ENCODE results near the gene GPR37.

Gene GPR37

GRCh38 chr7:124773339-124773738, 7.7 kb upstream of the GPR37 start:
- H3K9ac ChIP-seq (ENCODE audit: low read length): no peak overlapping the region
- H2BK120ac ChIP-seq (ENCODE audit: low read depth, low read length): no peak overlapping the region
- H3K4ac ChIP-seq (ENCODE audit: low read depth in 1 of 2, low read length in 2 of 2): no peak overlapping the region
- H3K18ac ChIP-seq (ENCODE audit: low read depth in 1 of 2, low read length in 2 of 2): no peak overlapping the region
- no peak overlapping the region for H2BK12ac ChIP-seq (ENCODE audit: low read length in 2 of 2)
- no peak overlapping the region for H4K91ac ChIP-seq (ENCODE audit: low read length)
- H3K4me2 ChIP-seq (ENCODE audit: low read length, poor library complexity, severe bottlenecking): no peak overlapping the region
- H3K79me1 ChIP-seq (replicated peaks; ENCODE audit: low read length, poor library complexity, severe bottlenecking): no peaks in the 10 kb centered on the region
- no peaks in the 10 kb centered on the region for H3K9me3 ChIP-seq (ENCODE audit: control insufficient read depth, low read length)
- no peaks in the 10 kb centered on the region for H3K36me3 ChIP-seq (ENCODE audit: control insufficient read depth in 1 of 2, insufficient read depth in 2 of 2, low read depth in 1 of 2, low read length in 2 of 2)
- H3K14ac ChIP-seq (ENCODE audit: low read length in 2 of 2): no peak overlapping the region
- H2AFZ ChIP-seq (ENCODE audit: low read depth, low read length): no peak overlapping the region
- H2BK5ac ChIP-seq (ENCODE audit: low read depth, low read length, poor library complexity, severe bottlenecking): no peak overlapping the region
- H3K4me1 ChIP-seq (ENCODE audit: control insufficient read depth, insufficient read depth, low read depth, low read length): peaks cover 2% of the 10 kb centered on the region
- H3K27ac ChIP-seq (ENCODE audit: low read length, poor library complexity, severe bottlenecking): no peak overlapping the region
- DNase-seq: no peak
- H4K8ac ChIP-seq (ENCODE audit: low read length): no peak overlapping the region
- no peaks in the 10 kb centered on the region for H3K27me3 ChIP-seq (ENCODE audit: control insufficient read depth in 1 of 2, insufficient read depth in 1 of 2, low read length in 2 of 2)
- H3K4me3 ChIP-seq (ENCODE audit: insufficient read depth in 1 of 2, low read depth in 1 of 2, low read length in 2 of 2): no peak overlapping the region
- H3K23ac ChIP-seq (ENCODE audit: low read length in 2 of 2): no peak overlapping the region
- no peak overlapping the region for H2BK15ac ChIP-seq (ENCODE audit: low read depth, poor library complexity, severe bottlenecking)
- 91% methylated on average over 3 of the region's 3 CpGs for WGBS
- no peak overlapping the region for H2AK5ac ChIP-seq (ENCODE audit: low read length, severe bottlenecking)

GRCh38 chr7:124769136-124769535, 3.5 kb upstream of the GPR37 start:
- DNase-seq: no peak
- Histone ChIP-seq H3K79me1 (replicated peaks; ENCODE audit: low read length, poor library complexity, severe bottlenecking) (peaks cover 5% of the 10 kb centered on the region), H2BK12ac (ENCODE audit: low read length in 2 of 2) (no peak overlapping the region), H3K36me3 (ENCODE audit: control insufficient read depth in 1 of 2, insufficient read depth in 2 of 2, low read depth in 1 of 2, low read length in 2 of 2) (no peaks in the 10 kb centered on the region), H3K27ac (ENCODE audit: low read length, poor library complexity, severe bottlenecking) (no peak overlapping the region), H3K18ac (ENCODE audit: low read depth in 1 of 2, low read length in 2 of 2) (no peak overlapping the region), H3K4ac (ENCODE audit: low read depth in 1 of 2, low read length in 2 of 2) (no peak overlapping the region), H3K27me3 (ENCODE audit: control insufficient read depth in 1 of 2, insufficient read depth in 1 of 2, low read length in 2 of 2) (peaks cover 0 to 21% of the 10 kb centered on the region in 2 experiments), H3K4me3 (ENCODE audit: insufficient read depth in 1 of 2, low read depth in 1 of 2, low read length in 2 of 2) (no peak overlapping the region), H3K4me1 (ENCODE audit: control insufficient read depth, insufficient read depth, low read depth, low read length) (no peaks in the 10 kb centered on the region), H3K9me3 (ENCODE audit: control insufficient read depth, low read length) (no peaks in the 10 kb centered on the region), H2BK15ac (ENCODE audit: low read depth, poor library complexity, severe bottlenecking) (no peak overlapping the region), H3K23ac (ENCODE audit: low read length in 2 of 2) (no peak overlapping the region), H2AK5ac (ENCODE audit: low read length, severe bottlenecking) (no peak overlapping the region), H2BK120ac (ENCODE audit: low read depth, low read length) (no peak overlapping the region), H3K4me2 (ENCODE audit: low read length, poor library complexity, severe bottlenecking) (no peak overlapping the region), H4K91ac (ENCODE audit: low read length) (no peak overlapping the region), H4K8ac (ENCODE audit: low read length) (no peak overlapping the region), H2AFZ (ENCODE audit: low read depth, low read length) (no peak overlapping the region), H3K14ac (ENCODE audit: low read length in 2 of 2) (no peak overlapping the region), H2BK5ac (ENCODE audit: low read depth, low read length, poor library complexity, severe bottlenecking) (no peak overlapping the region), H3K9ac (ENCODE audit: low read length) (no peak overlapping the region)
- 100% methylated on average over 1 of the region's 1 CpG for WGBS

GRCh38 chr7:124768525-124768924, 2.9 kb upstream of the GPR37 start:
- no peak overlapping the region for H3K4ac ChIP-seq (ENCODE audit: low read depth in 1 of 2, low read length in 2 of 2)
- no peak overlapping the region for H2BK5ac ChIP-seq (ENCODE audit: low read depth, low read length, poor library complexity, severe bottlenecking)
- H3K9ac ChIP-seq (ENCODE audit: low read length): no peak overlapping the region
- no peak overlapping the region for H4K8ac ChIP-seq (ENCODE audit: low read length)
- H3K4me3 ChIP-seq (ENCODE audit: insufficient read depth in 1 of 2, low read depth in 1 of 2, low read length in 2 of 2): no peak overlapping the region
- H2AFZ ChIP-seq (ENCODE audit: low read depth, low read length): no peak overlapping the region
- no peak overlapping the region for H3K23ac ChIP-seq (ENCODE audit: low read length in 2 of 2)
- peaks cover 0 to 27% of the 10 kb centered on the region in 2 experiments for H3K27me3 ChIP-seq (ENCODE audit: control insufficient read depth in 1 of 2, insufficient read depth in 1 of 2, low read length in 2 of 2)
- H3K27ac ChIP-seq (ENCODE audit: low read length, poor library complexity, severe bottlenecking): no peak overlapping the region
- no peak overlapping the region for H2AK5ac ChIP-seq (ENCODE audit: low read length, severe bottlenecking)
- DNase-seq: no peak
- H3K36me3 ChIP-seq (ENCODE audit: control insufficient read depth in 1 of 2, insufficient read depth in 2 of 2, low read depth in 1 of 2, low read length in 2 of 2): no peaks in the 10 kb centered on the region
- peaks cover 5% of the 10 kb centered on the region for H3K9me3 ChIP-seq (ENCODE audit: control insufficient read depth, low read length)
- H3K18ac ChIP-seq (ENCODE audit: low read depth in 1 of 2, low read length in 2 of 2): no peak overlapping the region
- H3K14ac ChIP-seq (ENCODE audit: low read length in 2 of 2): no peak overlapping the region
- WGBS: no CpG with 5 or more reads among the region's 1 CpG
- no peak overlapping the region for H2BK15ac ChIP-seq (ENCODE audit: low read depth, poor library complexity, severe bottlenecking)
- H3K4me2 ChIP-seq (ENCODE audit: low read length, poor library complexity, severe bottlenecking): no peak overlapping the region
- peaks cover 8% of the 10 kb centered on the region for H3K79me1 ChIP-seq (replicated peaks; ENCODE audit: low read length, poor library complexity, severe bottlenecking)
- H4K91ac ChIP-seq (ENCODE audit: low read length): no peak overlapping the region
- no peak overlapping the region for H2BK12ac ChIP-seq (ENCODE audit: low read length in 2 of 2)
- H2BK120ac ChIP-seq (ENCODE audit: low read depth, low read length): no peak overlapping the region
- peaks cover 3% of the 10 kb centered on the region for H3K4me1 ChIP-seq (ENCODE audit: control insufficient read depth, insufficient read depth, low read depth, low read length)

- H2BK15ac ChIP-seq (ENCODE audit: low read depth, poor library complexity, severe bottlenecking): peak overlapping the region; percentile 84
- peaks cover 3% of the 10 kb centered on the region for H3K4me1 ChIP-seq (ENCODE audit: control insufficient read depth, insufficient read depth, low read depth, low read length)
- H3K9me3 ChIP-seq (ENCODE audit: control insufficient read depth, low read length): peaks cover 5% of the 10 kb centered on the region
- peak overlapping the region; percentile 73 to 89 for H3K4ac ChIP-seq (ENCODE audit: low read depth in 1 of 2, low read length in 2 of 2)
- peaks cover 0 to 38% of the 10 kb centered on the region in 2 experiments for H3K27me3 ChIP-seq (ENCODE audit: control insufficient read depth in 1 of 2, insufficient read depth in 1 of 2, low read length in 2 of 2)
- H4K91ac ChIP-seq (ENCODE audit: low read length): peak overlapping the region; percentile 77
- DNase-seq: no peak
- H3K4me2 ChIP-seq (ENCODE audit: low read length, poor library complexity, severe bottlenecking): peak overlapping the region; percentile 83
- H3K79me1 ChIP-seq (replicated peaks; ENCODE audit: low read length, poor library complexity, severe bottlenecking): peaks cover 8% of the 10 kb centered on the region
- under 1% methylated on average over 26 of the region's 26 CpGs for WGBS
- H3K14ac ChIP-seq (ENCODE audit: low read length in 2 of 2): no peak overlapping the region
- H2AFZ ChIP-seq (ENCODE audit: low read depth, low read length): no peak overlapping the region
- no peaks in the 10 kb centered on the region for H3K36me3 ChIP-seq (ENCODE audit: control insufficient read depth in 1 of 2, insufficient read depth in 2 of 2, low read depth in 1 of 2, low read length in 2 of 2)
- H2BK5ac ChIP-seq (ENCODE audit: low read depth, low read length, poor library complexity, severe bottlenecking): no peak overlapping the region
- peak overlapping the region; percentile 78 for H2AK5ac ChIP-seq (ENCODE audit: low read length, severe bottlenecking)
- H2BK120ac ChIP-seq (ENCODE audit: low read depth, low read length): peak overlapping the region; percentile 64
- H3K18ac ChIP-seq (ENCODE audit: low read depth in 1 of 2, low read length in 2 of 2): peak overlapping the region; percentile 96 to 97
- H3K4me3 ChIP-seq (ENCODE audit: insufficient read depth in 1 of 2, low read depth in 1 of 2, low read length in 2 of 2): peak overlapping the region; percentile 75 to 78
- peak overlapping the region in 1 of 2 experiments; percentile 81 for H2BK12ac ChIP-seq (ENCODE audit: low read length in 2 of 2)
- H4K8ac ChIP-seq (ENCODE audit: low read length): peak overlapping the region; percentile 76
- H3K27ac ChIP-seq (ENCODE audit: low read length, poor library complexity, severe bottlenecking): peak overlapping the region; percentile 88
- no peak overlapping the region for H3K9ac ChIP-seq (ENCODE audit: low read length)
- H3K23ac ChIP-seq (ENCODE audit: low read length in 2 of 2): peak overlapping the region in 1 of 2 experiments; percentile 94
These were observed 668 bp downstream of the GPR37 start for GRCh38 chr7:124764847-124765400.

Data from mesenchymal stem cell (in vitro differentiated cells and primary cell).